H9 (cell line): Measurements from ENCODE around the gene KCMF1. TPM values are rescaled to one million over a fixed set of nuclear protein-coding genes. Genes with fewer than 3 reads are reported as not detected.

Experiments
- DNase-seq: peaks from one replicate; pipeline ENCODE4 v3.0.0-alpha.2; 2017
- H2AFZ ChIP-seq: one replicate; pipeline ENCODE4 v1.6.1; 2013; ENCODE audit warnings: mild to moderate bottlenecking, low read length, control low read depth, moderate library complexity
- H2AK5ac ChIP-seq: 2 replicates; pipeline ENCODE4 v1.6.1; 2013; ENCODE audit warnings: low read length, control low read depth, mixed read lengths; ENCODE audit not compliant: insufficient read length
- H2BK120ac ChIP-seq: one replicate; pipeline ENCODE4 v1.6.1; 2013; ENCODE audit warnings: low read depth, mild to moderate bottlenecking, low read length, control low read depth, inconsistent platforms; ENCODE audit not compliant: poor library complexity, severe bottlenecking
- H2BK12ac ChIP-seq: 2 replicates; pipeline ENCODE4 v1.6.1; 2013; ENCODE audit warnings: low read length, control low read depth, mixed read lengths, low read depth; ENCODE audit not compliant: insufficient read length
- H2BK15ac ChIP-seq: 2 replicates; pipeline ENCODE4 v1.6.1; 2013; ENCODE audit warnings: low read depth, low read length, control low read depth
- H2BK20ac ChIP-seq: one replicate; pipeline ENCODE4 v1.6.1; 2013; ENCODE audit warnings: low read depth, mild to moderate bottlenecking, low read length, control low read depth, inconsistent platforms; ENCODE audit not compliant: poor library complexity, severe bottlenecking
- H2BK5ac ChIP-seq: 2 replicates; pipeline ENCODE4 v1.6.1; 2013; ENCODE audit warnings: low read length, control low read depth, mixed read lengths; ENCODE audit not compliant: insufficient read length
- H3K14ac ChIP-seq: 2 replicates; pipeline ENCODE4 v1.6.1; 2013; ENCODE audit warnings: low read length, control low read depth; ENCODE audit not compliant: insufficient read depth
- H3K18ac ChIP-seq: 2 replicates; pipeline ENCODE4 v1.6.1; 2013; ENCODE audit warnings: low read depth, mild to moderate bottlenecking, mixed read lengths, low read length, control low read depth; ENCODE audit not compliant: insufficient read length
- H3K23ac ChIP-seq: 2 replicates; pipeline ENCODE4 v1.6.1; 2013; ENCODE audit warnings: low read length, control low read depth, mixed read lengths, low read depth; ENCODE audit not compliant: insufficient read length
- H3K23me2 ChIP-seq: 2 replicates; pipeline ENCODE4 v1.6.1; 2013; ENCODE audit warnings: low read depth, mild to moderate bottlenecking, mixed read lengths, low read length, control low read depth; ENCODE audit not compliant: insufficient read length, poor library complexity, severe bottlenecking
- H3K27ac ChIP-seq: 2 replicates; pipeline ENCODE4 v1.5.1; 2013; ENCODE audit warnings: low read length, control low read depth, mixed read lengths, low read depth; ENCODE audit not compliant: insufficient read length
- H3K27me3 ChIP-seq: 2 replicates; pipeline ENCODE4 v1.6.1; 2013; ENCODE audit warnings: low read length, control low read depth, inconsistent platforms; ENCODE audit not compliant: insufficient read depth
- H3K4ac ChIP-seq: 2 replicates; pipeline ENCODE4 v1.6.1; 2013; ENCODE audit warnings: low read depth, mild to moderate bottlenecking, control low read depth, inconsistent platforms, low read length, moderate library complexity
- H3K4me1 ChIP-seq: 2 replicates; pipeline ENCODE4 v1.6.1; 2013; ENCODE audit warnings: low read length, control low read depth, inconsistent platforms; ENCODE audit not compliant: insufficient read depth
- H3K4me2 ChIP-seq: 2 replicates; pipeline ENCODE4 v1.6.1; 2013; ENCODE audit warnings: low read length, control low read depth, mixed read lengths; ENCODE audit not compliant: insufficient read length, insufficient read depth
- H3K56ac ChIP-seq: 2 replicates; pipeline ENCODE4 v1.6.1; 2013; ENCODE audit warnings: low read depth, mild to moderate bottlenecking, mixed read lengths, low read length, control low read depth; ENCODE audit not compliant: insufficient read length
- H3K79me1 ChIP-seq: 2 replicates; pipeline ENCODE4 v1.6.1; 2013; ENCODE audit warnings: low read depth, mild to moderate bottlenecking, moderate library complexity, low read length, control low read depth, inconsistent platforms; ENCODE audit not compliant: insufficient read depth, poor library complexity, severe bottlenecking
- H3K79me2 ChIP-seq: 2 replicates; pipeline ENCODE4 v1.6.1; 2013; ENCODE audit warnings: low read length, control low read depth, inconsistent platforms; ENCODE audit not compliant: insufficient read depth
- H3K9ac ChIP-seq: 2 replicates; pipeline ENCODE4 v1.6.1; 2013; ENCODE audit warnings: low read length, control low read depth, mixed read lengths; ENCODE audit not compliant: insufficient read length; ENCODE audit errors: extremely low read depth
- H3K9me3 ChIP-seq: one replicate; pipeline ENCODE4 v1.6.1; 2013; ENCODE audit warnings: low read depth, low read length, inconsistent platforms; ENCODE audit not compliant: control insufficient read depth
- H3T11ph ChIP-seq: one replicate; pipeline ENCODE4 v1.6.1; 2013; ENCODE audit warnings: mild to moderate bottlenecking, low read length, control low read depth, inconsistent platforms
- H4K20me1 ChIP-seq: one replicate; pipeline ENCODE4 v1.6.1; 2013; ENCODE audit not compliant: control insufficient read depth, insufficient read length, insufficient read depth
- H4K5ac ChIP-seq: 2 replicates; pipeline ENCODE4 v1.6.1; 2013; ENCODE audit warnings: low read depth, mild to moderate bottlenecking, mixed read lengths, low read length, control low read depth; ENCODE audit not compliant: insufficient read length
- H4K8ac ChIP-seq: replicated peaks from 2 replicates; pipeline ENCODE4 v1.6.1; 2013; ENCODE audit warnings: low read length, control low read depth, mixed read lengths, low read depth; ENCODE audit not compliant: insufficient read length
- H4K91ac ChIP-seq: 2 replicates; pipeline ENCODE4 v1.6.1; 2013; ENCODE audit warnings: low read depth, mild to moderate bottlenecking, moderate library complexity, mixed read lengths, low read length, control low read depth; ENCODE audit not compliant: insufficient read length
- H3K27ac Mint-ChIP-seq, 3 experiments: 2 replicates in 2 of 3; 3 replicates in 1 of 3; pipeline ENCODE4 v1.8.0; 2020 to 2021; ENCODE audit warnings: mixed read lengths in 3 of 3, mild to moderate bottlenecking in 1 of 3, moderate library complexity in 1 of 3
- H3K27me3 Mint-ChIP-seq: 2 replicates; pipeline ENCODE4 v1.8.0; 2021; ENCODE audit warnings: low read depth, mild to moderate bottlenecking, moderate library complexity, mixed read lengths
- H3K36me3 Mint-ChIP-seq, 3 experiments: 2 replicates in 2 of 3; 3 replicates in 1 of 3; pipeline ENCODE4 v1.8.0; 2020 to 2021; ENCODE audit warnings: low read depth in 3 of 3, mixed read lengths in 3 of 3; ENCODE audit not compliant: insufficient read depth in 1 of 3
- H3K4me1 Mint-ChIP-seq, 2 experiments: 2 replicates each; pipeline ENCODE4 v1.8.0; 2020; ENCODE audit warnings: mixed read lengths in 2 of 2
- H3K4me3 Mint-ChIP-seq, 2 experiments: 2 replicates in 1 of 2; 3 replicates in 1 of 2; pipeline ENCODE4 v1.8.0; 2020 to 2021; ENCODE audit warnings: mild to moderate bottlenecking in 2 of 2, mixed read lengths in 2 of 2, moderate library complexity in 1 of 2
- H3K9me3 Mint-ChIP-seq, 2 experiments: 2 replicates in 1 of 2; 3 replicates in 1 of 2; pipeline ENCODE4 v1.8.0; 2020; ENCODE audit warnings: mild to moderate bottlenecking in 2 of 2, mixed read lengths in 2 of 2, moderate library complexity in 1 of 2
- CTCF ChIP-seq: fragments of 200-600 bp; sonication (generic); conservative IDR thresholded peaks from 3 replicates; pipeline ENCODE4 v1.8.0; 2021; ENCODE audit warnings: antibody characterized with exemption, mild to moderate bottlenecking
- WGBS: extraction: QIAGEN DNeasy Blood & Tissue Kit; methylation state at CpG from one replicate; pipeline ENCODE4 v1.1.7; 2013; ENCODE audit warnings: missing lambda C conversion rate, low lambda C conversion rate, mixed read lengths; ENCODE audit not compliant: insufficient read length; ENCODE audit errors: extremely low coverage; 5-methylcytosine and 5-hydroxymethylcytosine counted together
- total RNA-seq: library from RNA; stranded (reverse); gene quantifications from 2 replicates; pipeline ENCODE4 v1.2.1, GENCODE V29; 2021

Gene KCMF1
- total RNA-seq, 1 experiment from 2014 or later = 113 TPM

- Histone ChIP-seq H3T11ph (no peak overlapping the region), H3K14ac (no peak overlapping the region), H3K9ac (no peak overlapping the region), H2BK120ac (no peak overlapping the region), H3K23ac (no peak overlapping the region), H4K5ac (no peak overlapping the region), H4K91ac (no peak overlapping the region), H2BK12ac (no peak overlapping the region), H3K27ac (no peak overlapping the region), H3K4me1 (peaks cover 7% of the 10 kb centered on the region; the same call in 1 of the 2 replicates), H3K79me1 (no peaks in the 10 kb centered on the region), H3K4me2 (no peak overlapping the region), H2BK15ac (no peak overlapping the region), H2BK5ac (no peak overlapping the region), H4K8ac (no peak overlapping the region), H3K79me2 (no peaks in the 10 kb centered on the region), H3K23me2 (no peaks in the 10 kb centered on the region), H2AFZ (no peak overlapping the region), H3K9me3 (no peaks in the 10 kb centered on the region), H2AK5ac (no peak overlapping the region), H2BK20ac (no peak overlapping the region), H3K4ac (no peak overlapping the region), H4K20me1 (no peaks in the 10 kb centered on the region), H3K27me3 (no peaks in the 10 kb centered on the region), H3K56ac (no peak overlapping the region), H3K18ac (no peak overlapping the region)
- no peak for TF ChIP-seq CTCF
- WGBS = no CpG with 5 or more reads among the region's 5 CpGs
- Mint-ChIP-seq H3K4me3 (no peak overlapping the region), H3K4me1 (peaks cover 17 to 22% of the 10 kb centered on the region in 2 experiments), H3K27ac (no peak overlapping the region), H3K27me3 (no peaks in the 10 kb centered on the region; the same call in 1 of the 2 replicates), H3K9me3 (no peaks in the 10 kb centered on the region), H3K36me3 (no peaks in the 10 kb centered on the region)
- DNase-seq = no peak
Measured at GRCh38 chr2:84938194-84938879, 32.6 kb upstream of the KCMF1 start.
